GM18519 (cell line): ENCODE measurements around the gene USE1.

Experiments used
- ATAC-seq: cut with Tn5 transposase; IDR thresholded peaks from one replicate; pipeline ENCODE4 v1.9.1; 2021; ENCODE audit warnings: mild to moderate bottlenecking, moderate library complexity; ENCODE audit not compliant: unreplicated experiment, low FRiP score

Gene USE1

GRCh38 chr19:17235300-17235970 is 20.3 kb downstream of the USE1 start:
- peak; percentile 37 for ATAC-seq

GRCh38 chr19:17235971-17236777 is 21.0 kb downstream of the USE1 start:
- no peak for ATAC-seq

- ATAC-seq = no peak
These were observed 21.8 kb downstream of the USE1 start for GRCh38 chr19:17236811-17237543.

- ATAC-seq = no peak
These were observed 22.9 kb downstream of the USE1 start for GRCh38 chr19:17237747-17238706.

GRCh38 chr19:17240062-17240752 is 25.1 kb downstream of the USE1 start:
- no peak for ATAC-seq

GRCh38 chr19:17240826-17241399 is 25.8 kb downstream of the USE1 start:
- ATAC-seq = no peak

GRCh38 chr19:17242431-17243208 is 27.5 kb downstream of the USE1 start:
- no peak for ATAC-seq

- ATAC-seq = no peak
These were observed 28.2 kb downstream of the USE1 start for GRCh38 chr19:17243211-17243829.

- ATAC-seq = no peak
These were observed 28.9 kb downstream of the USE1 start for GRCh38 chr19:17243830-17244617.

- no peak for ATAC-seq
These were observed 29.7 kb downstream of the USE1 start for GRCh38 chr19:17244618-17245534.

GRCh38 chr19:17245535-17245984 is 30.4 kb downstream of the USE1 start, which contains the start of gene NR2F6:
NR2F6 (minus strand) TSS chr19:17245919; CDS start chr19:17245220, 699 bp downstream.
- ATAC-seq = no peak

- no peak for ATAC-seq
These were observed 31.7 kb downstream of the USE1 start for GRCh38 chr19:17246681-17247425.

GRCh38 chr19:17248011-17248776 is 33.0 kb downstream of the USE1 start:
- ATAC-seq = no peak

GRCh38 chr19:17249887-17250548 is 34.9 kb downstream of the USE1 start:
- ATAC-seq = no peak
